NCI-H748 (cell line): ENCODE results near the gene SH3GLB2.
"Not testable (repeated sequence)": the region's sequence is repeated elsewhere in the genome, so short reads cannot be mapped to it uniquely, and the experiment has no call there.

Experiments used
- DNase-seq: peaks from one replicate; lab custom pipeline; 2025; ENCODE audit not compliant: unreplicated experiment; lab: John Stamatoyannopoulos, UW

SH3GLB2 gene

GRCh38 chr9:129023036-129023907 lies 4.9 kb downstream of the SH3GLB2 start:
- no peak for DNase-seq

GRCh38 chr9:129022037-129022436 lies 6.1 kb downstream of the SH3GLB2 start:
- no peak for DNase-seq

- no peak for DNase-seq
Observed at GRCh38 chr9:129021091-129021490, 7.0 kb downstream of the SH3GLB2 start.

- no peak for DNase-seq
Observed at GRCh38 chr9:129014608-129015007, 13.5 kb downstream of the SH3GLB2 start.

GRCh38 chr9:129014124-129014523 lies 14.0 kb downstream of the SH3GLB2 start:
- DNase-seq: no peak

GRCh38 chr9:129013674-129014073 lies 14.5 kb downstream of the SH3GLB2 start:
- DNase-seq: no peak

GRCh38 chr9:129012893-129013448 lies 15.2 kb downstream of the SH3GLB2 start:
- no peak for DNase-seq

GRCh38 chr9:129012343-129012742 lies 15.8 kb downstream of the SH3GLB2 start:
- DNase-seq: no peak

GRCh38 chr9:129011761-129012181 lies 16.4 kb downstream of the SH3GLB2 start:
- no peak for DNase-seq

GRCh38 chr9:129011170-129011569 lies 17.0 kb downstream of the SH3GLB2 start:
- no peak for DNase-seq

- no peak for DNase-seq
Observed at GRCh38 chr9:129010267-129010975, 17.7 kb downstream of the SH3GLB2 start.

- DNase-seq: no peak
Observed at GRCh38 chr9:129009584-129010141, 18.5 kb downstream of the SH3GLB2 start.

GRCh38 chr9:129008986-129009583 lies 19.0 kb downstream of the SH3GLB2 start:
- DNase-seq: no peak

- DNase-seq: no peak
Observed at GRCh38 chr9:129008469-129008965, 19.6 kb downstream of the SH3GLB2 start.

- no peak for DNase-seq
Observed at GRCh38 chr9:129007766-129008468, 20.2 kb downstream of the SH3GLB2 start.

GRCh38 chr9:129007035-129007765 lies 20.9 kb downstream of the SH3GLB2 start:
- DNase-seq: no peak

GRCh38 chr9:129006328-129007034 lies 21.6 kb downstream of the SH3GLB2 start:
- DNase-seq: peak; percentile 58

- DNase-seq: no peak
Observed at GRCh38 chr9:129005336-129005997, 22.7 kb downstream of the SH3GLB2 start.

- DNase-seq: not testable (repeated sequence)
Observed at GRCh38 chr9:129004173-129004572, 24.0 kb downstream of the SH3GLB2 start.
